Esophagus muscularis mucosa (tissue), 4 donors: Measurements from ENCODE around the gene SMG6.

ENCODE experiments used
- CTCF ChIP-seq, 3 experiments: fragments of 200-600 bp in 2 of 3; fragments of 450-650 bp in 1 of 3; sonication (generic) in 2 of 3; IDR thresholded peaks; one replicate each; pipeline ENCODE4 v1.5.1; 2017 to 2019; ENCODE audit warnings: antibody characterized with exemption in 3 of 3, mild to moderate bottlenecking in 2 of 3, moderate library complexity in 1 of 3
- EP300 ChIP-seq: sonication (generic); formaldehyde crosslinking; IDR thresholded peaks from one replicate; pipeline ENCODE4 v1.6.1; 2017; ENCODE audit warnings: antibody characterized with exemption
- POLR2A ChIP-seq: fragments of 450-650 bp; IDR thresholded peaks from one replicate; pipeline ENCODE4 v1.6.1; 2017; ENCODE audit warnings: antibody characterized with exemption, moderate library complexity, mild to moderate bottlenecking, low read depth
- POLR2AphosphoS5 ChIP-seq, 2 donors: sonication (generic); formaldehyde crosslinking; IDR thresholded peaks; one replicate each; pipeline ENCODE4 v1.6.1; 2017; ENCODE audit warnings: antibody characterized with exemption in 2 of 2

DNA sequence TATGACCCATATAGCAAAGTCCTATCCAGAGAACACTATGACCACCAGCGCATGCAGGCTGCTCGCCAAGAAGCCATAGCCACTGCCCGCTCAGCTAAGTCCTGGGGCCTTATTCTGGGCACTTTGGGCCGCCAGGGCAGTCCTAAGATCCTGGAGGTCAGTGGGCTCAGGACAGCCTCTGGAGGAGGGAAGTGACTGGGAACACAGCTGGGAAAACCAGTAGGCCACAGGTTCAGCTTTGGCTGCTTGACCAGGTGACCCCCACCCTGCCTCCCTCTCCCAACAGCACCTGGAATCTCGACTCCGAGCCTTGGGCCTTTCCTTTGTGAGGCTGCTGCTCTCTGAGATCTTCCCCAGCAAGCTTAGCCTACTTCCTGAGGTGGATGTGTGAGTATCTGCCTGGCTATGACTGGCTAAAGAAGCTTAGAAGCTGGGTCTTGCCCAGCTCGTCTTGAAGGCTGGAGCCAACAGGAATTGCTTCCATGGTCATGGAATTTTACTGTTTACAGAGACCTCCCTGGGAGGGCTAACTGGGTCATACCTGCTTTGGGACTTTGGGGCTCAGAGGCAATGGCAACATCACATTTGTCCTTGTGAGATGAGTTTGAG lies 263.3 kb downstream of the SMG6 start:
- TF ChIP-seq CTCF (IDR thresholded peaks at IDR 0.05) (no peak), POLR2AphosphoS5 (IDR thresholded peaks at IDR 0.05) (no peak), POLR2A (no peak), EP300 (no peak)
